ENCODE data around the gene VAMP5. TPM values are rescaled to one million over a fixed set of nuclear protein-coding genes. Genes with fewer than 3 reads are reported as not detected.

Gene VAMP5
- total RNA-seq, 1 donor from 2014 or later = 17.1 TPM

DNA sequence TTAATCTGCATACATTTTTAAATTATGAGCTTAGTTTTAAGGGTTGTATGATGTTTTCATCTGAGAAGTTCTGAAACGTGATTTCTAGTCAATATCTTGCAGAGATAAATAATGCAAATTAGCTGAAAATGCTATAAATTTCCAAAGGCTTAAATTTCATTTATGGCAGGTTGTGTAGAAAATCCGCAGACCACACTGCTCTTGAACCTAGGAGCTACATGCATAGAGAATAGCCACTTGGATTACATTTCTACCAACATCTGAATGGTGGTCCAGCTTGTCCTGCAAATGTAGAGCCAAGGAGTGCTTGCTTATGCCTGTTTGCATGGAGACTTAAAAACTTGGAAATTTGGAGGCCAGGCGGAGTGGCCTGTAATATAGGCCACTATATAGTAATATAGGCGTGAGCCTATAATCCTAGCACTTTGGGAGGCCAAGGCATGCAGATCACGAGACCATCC, 38.4 kb upstream of the VAMP5 start:
- Histone ChIP-seq H3K4me1 (ENCODE audit: insufficient read depth, low read length) (peaks cover 25% of the 10 kb centered on the region), H3K9ac (ENCODE audit: low read length) (no peak overlapping the region), H3K36me3 (ENCODE audit: insufficient read depth, low read length) (peaks cover 66% of the 10 kb centered on the region), H4K20me1 (ENCODE audit: insufficient read depth, low read length) (peaks cover 69% of the 10 kb centered on the region), H3K27ac (ENCODE audit: low read depth, low read length) (no peak overlapping the region), H3K4me3 (ENCODE audit: insufficient read depth, low read depth, low read length) (no peak overlapping the region), H2AFZ (ENCODE audit: low read depth, low read length) (no peak overlapping the region), H3K9me3 (ENCODE audit: insufficient read depth, low read depth, low read length) (no peaks in the 10 kb centered on the region), H3K4me2 (ENCODE audit: low read length) (no peak overlapping the region), H3K79me2 (ENCODE audit: insufficient read depth, low read length) (peaks cover 25% of the 10 kb centered on the region), H3K27me3 (ENCODE audit: insufficient read depth, low read length) (no peaks in the 10 kb centered on the region)
- no peak overlapping the region for H3K4me3 Mint-ChIP-seq (ENCODE audit: unreplicated experiment)
- no peak for FAIRE-seq
- H3K27me3 Mint-ChIP-seq (ENCODE audit: low read depth, unreplicated experiment) = no peaks in the 10 kb centered on the region
- H3K9me3 Mint-ChIP-seq (ENCODE audit: unreplicated experiment) = no peaks in the 10 kb centered on the region
- DNase-seq (ENCODE audit: low read depth) = no peak
- H3K4me1 Mint-ChIP-seq (ENCODE audit: low read depth, unreplicated experiment) = peaks cover 42% of the 10 kb centered on the region
- no peak overlapping the region for H3K27ac Mint-ChIP-seq (ENCODE audit: unreplicated experiment)
- no peak for TF ChIP-seq EZH2 (IDR thresholded peaks at IDR 0.05; ENCODE audit: insufficient read depth, low read length)
- H3K36me3 Mint-ChIP-seq (ENCODE audit: low read depth, unreplicated experiment) = peaks cover 33% of the 10 kb centered on the region

GRCh38 chr2:85547089-85547858, 37.0 kb upstream of the VAMP5 start:
- Histone ChIP-seq H3K4me2 (ENCODE audit: low read length) (no peak overlapping the region), H3K9ac (ENCODE audit: low read length) (no peak overlapping the region), H4K20me1 (ENCODE audit: insufficient read depth, low read length) (peaks cover 56% of the 10 kb centered on the region), H3K79me2 (ENCODE audit: insufficient read depth, low read length) (peaks cover 11% of the 10 kb centered on the region), H3K36me3 (ENCODE audit: insufficient read depth, low read length) (peaks cover 65% of the 10 kb centered on the region), H3K4me3 (ENCODE audit: insufficient read depth, low read depth, low read length) (no peak overlapping the region), H3K4me1 (ENCODE audit: insufficient read depth, low read length) (peaks cover 14% of the 10 kb centered on the region), H3K27me3 (ENCODE audit: insufficient read depth, low read length) (no peaks in the 10 kb centered on the region), H3K9me3 (ENCODE audit: insufficient read depth, low read depth, low read length) (no peaks in the 10 kb centered on the region), H2AFZ (ENCODE audit: low read depth, low read length) (no peak overlapping the region), H3K27ac (ENCODE audit: low read depth, low read length) (no peak overlapping the region)
- Mint-ChIP-seq H3K9me3 (ENCODE audit: unreplicated experiment) (no peaks in the 10 kb centered on the region), H3K4me1 (ENCODE audit: low read depth, unreplicated experiment) (peaks cover 32% of the 10 kb centered on the region), H3K4me3 (ENCODE audit: unreplicated experiment) (no peak overlapping the region), H3K27ac (ENCODE audit: unreplicated experiment) (peak overlapping the region; percentile 75), H3K27me3 (ENCODE audit: low read depth, unreplicated experiment) (no peaks in the 10 kb centered on the region), H3K36me3 (ENCODE audit: low read depth, unreplicated experiment) (peaks cover 33% of the 10 kb centered on the region)
- TF ChIP-seq, protein P1, sequence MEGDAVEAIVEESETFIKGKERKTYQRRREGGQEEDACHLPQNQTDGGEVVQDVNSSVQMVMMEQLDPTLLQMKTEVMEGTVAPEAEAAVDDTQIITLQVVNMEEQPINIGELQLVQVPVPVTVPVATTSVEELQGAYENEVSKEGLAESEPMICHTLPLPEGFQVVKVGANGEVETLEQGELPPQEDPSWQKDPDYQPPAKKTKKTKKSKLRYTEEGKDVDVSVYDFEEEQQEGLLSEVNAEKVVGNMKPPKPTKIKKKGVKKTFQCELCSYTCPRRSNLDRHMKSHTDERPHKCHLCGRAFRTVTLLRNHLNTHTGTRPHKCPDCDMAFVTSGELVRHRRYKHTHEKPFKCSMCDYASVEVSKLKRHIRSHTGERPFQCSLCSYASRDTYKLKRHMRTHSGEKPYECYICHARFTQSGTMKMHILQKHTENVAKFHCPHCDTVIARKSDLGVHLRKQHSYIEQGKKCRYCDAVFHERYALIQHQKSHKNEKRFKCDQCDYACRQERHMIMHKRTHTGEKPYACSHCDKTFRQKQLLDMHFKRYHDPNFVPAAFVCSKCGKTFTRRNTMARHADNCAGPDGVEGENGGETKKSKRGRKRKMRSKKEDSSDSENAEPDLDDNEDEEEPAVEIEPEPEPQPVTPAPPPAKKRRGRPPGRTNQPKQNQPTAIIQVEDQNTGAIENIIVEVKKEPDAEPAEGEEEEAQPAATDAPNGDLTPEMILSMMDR (IDR thresholded peaks at IDR 0.05; ENCODE audit: insufficient read depth, low read depth, low read length) = no peak
- DNase-seq (ENCODE audit: low read depth) (no peak), FAIRE-seq (no peak)

DNA sequence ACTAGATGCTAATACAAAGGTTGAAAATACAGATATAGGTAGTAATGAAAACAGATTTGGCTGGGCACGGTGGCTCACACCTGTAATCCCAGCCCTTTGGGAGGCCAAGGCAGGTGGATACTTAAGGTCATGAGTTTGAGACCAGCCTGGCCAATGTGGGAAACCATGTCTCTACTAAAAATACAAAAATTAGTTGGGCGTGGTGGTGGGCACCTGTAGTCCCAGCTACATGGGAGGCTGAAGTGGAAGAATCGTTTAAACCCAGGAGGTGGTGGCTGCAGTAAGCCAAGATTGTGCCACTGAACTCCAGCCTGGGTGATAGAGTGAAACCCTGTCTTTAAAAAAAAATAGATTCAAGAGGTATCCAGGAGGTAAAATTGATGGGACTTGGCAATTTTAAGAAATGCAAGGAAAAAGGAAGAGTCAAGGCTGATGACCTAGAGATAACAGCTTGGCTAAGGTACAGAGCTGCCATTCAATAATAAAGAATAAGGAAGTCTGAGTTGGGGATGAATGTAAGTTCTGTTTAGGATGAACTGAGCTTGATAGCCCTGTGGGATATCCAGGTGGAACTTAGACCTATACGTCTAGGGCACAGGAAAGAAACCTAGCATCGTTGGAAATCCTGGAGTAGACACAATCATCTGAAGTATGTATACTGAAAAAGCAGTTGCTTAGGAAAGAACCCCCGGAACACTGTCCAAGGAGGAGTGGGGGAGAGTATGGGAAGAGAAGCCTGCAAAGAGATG, 36.2 kb upstream of the VAMP5 start:
- H3K79me2 ChIP-seq (ENCODE audit: insufficient read depth, low read length) = peaks cover 3% of the 10 kb centered on the region
- no peaks in the 10 kb centered on the region for H3K9me3 ChIP-seq (ENCODE audit: insufficient read depth, low read depth, low read length)
- H3K27me3 ChIP-seq (ENCODE audit: insufficient read depth, low read length) = no peaks in the 10 kb centered on the region
- Mint-ChIP-seq H3K27ac (ENCODE audit: unreplicated experiment) (no peak overlapping the region), H3K27me3 (ENCODE audit: low read depth, unreplicated experiment) (no peaks in the 10 kb centered on the region), H3K4me1 (ENCODE audit: low read depth, unreplicated experiment) (peaks cover 25% of the 10 kb centered on the region), H3K9me3 (ENCODE audit: unreplicated experiment) (no peaks in the 10 kb centered on the region), H3K36me3 (ENCODE audit: low read depth, unreplicated experiment) (peaks cover 27% of the 10 kb centered on the region), H3K4me3 (ENCODE audit: unreplicated experiment) (no peak overlapping the region)
- no peak overlapping the region for H3K4me3 ChIP-seq (ENCODE audit: insufficient read depth, low read depth, low read length)
- H3K27ac ChIP-seq (ENCODE audit: low read depth, low read length) = no peak overlapping the region
- no peak overlapping the region for H2AFZ ChIP-seq (ENCODE audit: low read depth, low read length)
- FAIRE-seq (no peak), DNase-seq (ENCODE audit: low read depth) (no peak)
- H4K20me1 ChIP-seq (ENCODE audit: insufficient read depth, low read length) = peaks cover 50% of the 10 kb centered on the region
- no peak overlapping the region for H3K4me2 ChIP-seq (ENCODE audit: low read length)
- H3K9ac ChIP-seq (ENCODE audit: low read length) = no peak overlapping the region
- no peak for TF ChIP-seq EZH2 (IDR thresholded peaks at IDR 0.05; ENCODE audit: insufficient read depth, low read length)
- H3K4me1 ChIP-seq (ENCODE audit: insufficient read depth, low read length) = peaks cover 10% of the 10 kb centered on the region
- H3K36me3 ChIP-seq (ENCODE audit: insufficient read depth, low read length) = peaks cover 64% of the 10 kb centered on the region

Measured in astrocyte (in vitro differentiated cells and primary cell).